ENCODE results near the gene GRIP2.

- TF ChIP-seq CTCF (IDR thresholded peaks at IDR 0.05; ENCODE audit: poor library complexity) (no peak), EZH2 (IDR thresholded peaks at IDR 0.05; ENCODE audit: borderline replicate concordance) (no peak), EZH2phosphoT487 (IDR thresholded peaks at IDR 0.05; ENCODE audit: low read depth, severe bottlenecking, unreplicated experiment) (no peak)
Observed at GRCh38 chr3:14457481-14457880, 82.7 kb downstream of the GRIP2 start.

All from hepatocyte (in vitro differentiated cells).